ENCODE data around the gene PRXL2C.
A peak's percentile ranks its signal among the peaks of the same experiment; 100 is the strongest.

Gene PRXL2C

GRCh38 chr9:96611302-96611701, 43.8 kb downstream of the PRXL2C start:
- no peak for DNase-seq

- no peak for DNase-seq
Measured at GRCh38 chr9:96609732-96610131, 45.4 kb downstream of the PRXL2C start.

- DNase-seq: no peak
Measured at GRCh38 chr9:96607971-96608370, 47.1 kb downstream of the PRXL2C start.

- DNase-seq: no peak
Measured at GRCh38 chr9:96605328-96605727, 49.8 kb downstream of the PRXL2C start.

- no peak for DNase-seq
Measured at GRCh38 chr9:96604004-96604319, 51.2 kb downstream of the PRXL2C start.

GRCh38 chr9:96603305-96604003, 51.7 kb downstream of the PRXL2C start:
- DNase-seq: no peak

GRCh38 chr9:96599298-96599697, 55.8 kb downstream of the PRXL2C start:
- peak; percentile 5 to 62 (median 58) for DNase-seq

GRCh38 chr9:96596601-96597111, 58.5 kb downstream of the PRXL2C start:
- no peak for DNase-seq

Measured in suppressor macrophage treated with lipopolysaccharide for 1 hour (primary cell).